ENCODE data around the gene AQP12A. TPM values are rescaled to one million over a fixed set of nuclear protein-coding genes. Genes with fewer than 3 reads are reported as not detected.

AQP12A gene
- total and polyA plus RNA-seq, 10 of the 15 experiments (the other 5 are each of a cell fraction or from before 2014, with no cell fraction given): not detected

- TF ChIP-seq ATF3 (IDR thresholded peaks at IDR 0.05; ENCODE audit: borderline replicate concordance, extremely low read depth, low read depth, low read length) (no peak), CHD1 (IDR thresholded peaks at IDR 0.05; ENCODE audit: low read depth, low read length) (no peak), NFYA (IDR thresholded peaks at IDR 0.05; ENCODE audit: borderline replicate concordance, low read depth, low read length) (no peak), SMARCA5 (IDR thresholded peaks at IDR 0.05) (no peak), HDGF (IDR thresholded peaks at IDR 0.05) (no peak), ASH2L (IDR thresholded peaks at IDR 0.05; ENCODE audit: borderline replicate concordance, low read depth) (no peak), NBN (IDR thresholded peaks at IDR 0.05) (no peak)
These were observed 43.5 kb upstream of the AQP12A start (continued) for GRCh38 chr2:240648155-240648649.

GRCh38 chr2:240648650-240649275 is 42.9 kb upstream of the AQP12A start:
- intact Hi-C loops (cut with micrococcal nuclease; ENCODE audit: unreplicated experiment): no loop called here
- no TSS peak for BruUV-seq (replicated peaks)
- WGBS (ENCODE audit: insufficient coverage, insufficient replicate concordance, low lambda C conversion rate, missing lambda C conversion rate): 20% methylated on average over 19 of the region's 19 CpGs

More at GRCh38 chr2:240648650-240649275, 42.9 kb upstream of the AQP12A start:
- Histone ChIP-seq H3K79me2 (ENCODE audit: control insufficient read depth, insufficient read depth, low read length) (no peaks in the 10 kb centered on the region), H3K9ac (ENCODE audit: control insufficient read depth, insufficient read depth, low read length) (no peak overlapping the region), H4K20me1 (ENCODE audit: control insufficient read depth, insufficient read depth) (no peaks in the 10 kb centered on the region), H2AFZ (ENCODE audit: control insufficient read depth, low read depth, low read length) (no peak overlapping the region), H3K36me3 (ENCODE audit: control insufficient read depth in 2 of 2, insufficient read depth in 2 of 2, low read length in 1 of 2) (no peaks in the 10 kb centered on the region), H3K4me3 (no peak overlapping the region), H3K27me3 (replicated peaks in 1 of 2; ENCODE audit: control insufficient read depth in 2 of 2, insufficient read depth in 2 of 2, low read length in 1 of 2) (peaks cover 0 to 7% of the 10 kb centered on the region in 2 experiments), H3K4me1 (ENCODE audit: control insufficient read depth, insufficient read depth, low read length) (no peaks in the 10 kb centered on the region), H3K4me2 (ENCODE audit: control insufficient read depth, insufficient read depth) (no peak overlapping the region), H3K9me3 (replicated peaks; ENCODE audit: control insufficient read depth, insufficient read depth, low read length) (peaks cover 8% of the 10 kb centered on the region), H3K27ac (ENCODE audit: control insufficient read depth, insufficient read depth) (no peak overlapping the region)
- no peak for DNase-seq (ENCODE audit: low read depth, low spot score)
- ATAC-seq: no peak
- RAD21 ChIA-PET (ENCODE audit: unreplicated experiment): interaction anchor here (0.9 to 1.4 kb wide), 2 partner anchors 62 to 134 kb away, joined by 3 to 5 read pairs; partner anchors contain the start of gene CAPN10
- TF ChIP-seq RELB (IDR thresholded peaks at IDR 0.05; ENCODE audit: low read depth): peak; percentile 22; the same call in 1 of the 2 replicates
- 0 out of 4 replicates have a peak, but pooled peaks of 1 of the 2 experiments have one; percentile 27 for TF ChIP-seq BHLHE40 (IDR thresholded peaks at IDR 0.05; ENCODE audit: borderline replicate concordance in 1 of 2, low read depth in 2 of 2, low read length in 1 of 2)
- no peak for TF ChIP-seq RUNX3 (IDR thresholded peaks at IDR 0.05; ENCODE audit: low read length)
- peak; percentile 48 for TF ChIP-seq PBX3 (IDR thresholded peaks at IDR 0.05; ENCODE audit: insufficient replicate concordance, low read depth, low read length)
- TF ChIP-seq CREB1 (IDR thresholded peaks at IDR 0.05; ENCODE audit: low read depth): no peak
- TF ChIP-seq DPF2 (IDR thresholded peaks at IDR 0.05): no peak
- TF ChIP-seq SP1 (IDR thresholded peaks at IDR 0.05; ENCODE audit: low read depth, low read length): no peak
- TF ChIP-seq SPI1 (IDR thresholded peaks at IDR 0.05; ENCODE audit: borderline replicate concordance, insufficient read depth, low read depth, low read length): no peak
- peak; percentile 63 for TF ChIP-seq PKNOX1 (IDR thresholded peaks at IDR 0.05)
- no peak for TF ChIP-seq NFYA (IDR thresholded peaks at IDR 0.05; ENCODE audit: borderline replicate concordance, low read depth, low read length)
- in situ Hi-C loops (cut with MboI): no loop called here
- no peak for FAIRE-seq
- POLR2A ChIA-PET: interaction anchor here (1.0 kb wide), 1 partner anchor 90 kb away, joined by 3 read pairs; no protein-coding TSS in a partner anchor
- CTCF ChIA-PET: interaction anchor here (0.9 to 1.4 kb wide), 4 partner anchors 60 to 135 kb away, joined by 3 to 4 read pairs (median 3); partner anchors contain the start of gene CAPN10
- SMC1A ChIA-PET (ENCODE audit: uncharacterized antibody, unreplicated experiment): interaction anchor here (0.6 to 1.8 kb wide), 4 partner anchors 33 to 135 kb away, joined by 3 to 8 read pairs (median 3); partner anchors contain the start of gene CAPN10
